ENCODE measurements around the gene PDLIM5.
A peak's percentile ranks its signal among the peaks of the same experiment; 100 is the strongest.

The PDLIM5 gene

GRCh38 chr4:94534401-94535312 is 82.9 kb downstream of the PDLIM5 start:
- TF ChIP-seq SP1 (IDR thresholded peaks at IDR 0.05) (no peak), SUZ12 (IDR thresholded peaks at IDR 0.05) (no peak), BHLHE40 (IDR thresholded peaks at IDR 0.05; ENCODE audit: borderline replicate concordance) (no peak), ELF4 (IDR thresholded peaks at IDR 0.05) (no peak), PKNOX1 (IDR thresholded peaks at IDR 0.05) (no peak), TARDBP (IDR thresholded peaks at IDR 0.05) (no peak)
- CTCF ChIA-PET, result no interaction called here
- DNase-seq (ENCODE audit: extremely low spot score), result no peak
- POLR2A ChIA-PET, result no interaction called here

DNA sequence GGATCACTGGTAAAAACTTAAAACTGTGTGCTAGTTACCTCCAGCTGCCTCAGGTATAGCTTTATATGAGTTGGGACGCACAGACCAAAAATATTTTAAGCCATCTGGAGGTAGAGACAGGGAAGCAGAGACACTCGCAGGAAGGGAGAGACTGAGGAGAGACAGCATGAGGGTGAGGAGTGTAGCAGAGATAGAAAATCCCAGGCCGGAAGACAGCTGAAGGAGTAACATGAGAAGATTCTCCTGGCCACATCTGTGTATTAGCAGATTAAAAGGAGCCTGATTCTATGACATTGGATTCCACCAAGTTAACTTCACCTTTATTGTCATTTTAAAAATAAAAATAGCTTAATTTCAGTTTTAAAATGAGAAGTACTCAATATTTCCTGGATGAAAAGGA is 84.3 kb downstream of the PDLIM5 start:
- DNase-seq (ENCODE audit: extremely low spot score), result no peak
- ChIA-PET POLR2A (no interaction called here), CTCF (no interaction called here)
- TF ChIP-seq TARDBP (IDR thresholded peaks at IDR 0.05), result no peak
- no peak for TF ChIP-seq CTBP1 (IDR thresholded peaks at IDR 0.05; ENCODE audit: borderline replicate concordance)

- POLR2A ChIA-PET, result no interaction called here
- TF ChIP-seq SUZ12 (IDR thresholded peaks at IDR 0.05), result no peak
- TF ChIP-seq L3MBTL2 (conservative IDR thresholded peaks at IDR 0.05), result no peak
- TF ChIP-seq CTBP1 (IDR thresholded peaks at IDR 0.05; ENCODE audit: borderline replicate concordance), result no peak
- TF ChIP-seq ARNT (IDR thresholded peaks at IDR 0.05), result no peak
- TF ChIP-seq NFRKB (IDR thresholded peaks at IDR 0.05), result no peak
- TF ChIP-seq FOXM1 (IDR thresholded peaks at IDR 0.05; ENCODE audit: borderline replicate concordance), result no peak
- TF ChIP-seq FOXK2 (IDR thresholded peaks at IDR 0.05), result no peak
- TF ChIP-seq BHLHE40 (IDR thresholded peaks at IDR 0.05; ENCODE audit: borderline replicate concordance), result no peak
- no peak for TF ChIP-seq TARDBP (IDR thresholded peaks at IDR 0.05)
- DNase-seq (ENCODE audit: extremely low spot score), result no peak
- CTCF ChIA-PET, result no interaction called here
Observed at GRCh38 chr4:94536649-94537469, 85.1 kb downstream of the PDLIM5 start.

DNA sequence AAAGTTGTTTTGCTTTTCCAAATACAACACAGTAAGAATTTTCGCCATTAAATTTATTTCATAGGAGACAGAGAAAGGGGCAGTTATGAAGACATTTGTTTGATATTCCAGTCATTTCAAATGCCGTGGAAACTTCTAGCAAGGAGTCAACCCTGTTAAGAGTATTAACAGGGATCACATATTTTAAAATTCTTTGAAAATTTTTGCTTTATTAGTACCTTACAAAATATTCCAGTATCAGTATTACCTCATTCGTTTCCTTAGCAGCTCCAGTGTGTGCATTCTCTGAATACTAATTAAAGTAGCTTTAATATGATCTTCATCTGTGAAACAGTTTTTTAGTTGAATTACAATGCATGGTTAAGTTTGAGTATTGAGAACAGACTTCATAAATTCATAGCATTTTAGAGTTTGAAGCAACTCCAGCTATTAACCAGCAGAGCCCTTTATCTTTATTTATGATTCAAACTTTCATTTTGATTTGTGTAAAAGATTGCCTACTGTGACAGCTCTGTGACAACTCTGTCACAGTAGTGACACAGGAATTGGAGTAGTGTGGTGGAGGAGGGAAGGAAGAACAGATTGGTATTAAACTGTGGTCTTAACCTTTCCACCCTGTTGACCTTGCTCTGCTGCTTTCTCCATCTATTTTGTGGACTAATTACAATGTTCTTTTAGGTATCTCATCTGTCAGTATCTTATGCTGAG is 86.3 kb downstream of the PDLIM5 start:
- DNase-seq (ENCODE audit: extremely low spot score), result no peak
- ChIA-PET POLR2A (no interaction called here), CTCF (no interaction called here)
- TF ChIP-seq ZNF384 (IDR thresholded peaks at IDR 0.05) (no peak), LEF1 (IDR thresholded peaks at IDR 0.05; ENCODE audit: borderline replicate concordance) (no peak), PKNOX1 (IDR thresholded peaks at IDR 0.05) (peak; percentile 63)

DNA sequence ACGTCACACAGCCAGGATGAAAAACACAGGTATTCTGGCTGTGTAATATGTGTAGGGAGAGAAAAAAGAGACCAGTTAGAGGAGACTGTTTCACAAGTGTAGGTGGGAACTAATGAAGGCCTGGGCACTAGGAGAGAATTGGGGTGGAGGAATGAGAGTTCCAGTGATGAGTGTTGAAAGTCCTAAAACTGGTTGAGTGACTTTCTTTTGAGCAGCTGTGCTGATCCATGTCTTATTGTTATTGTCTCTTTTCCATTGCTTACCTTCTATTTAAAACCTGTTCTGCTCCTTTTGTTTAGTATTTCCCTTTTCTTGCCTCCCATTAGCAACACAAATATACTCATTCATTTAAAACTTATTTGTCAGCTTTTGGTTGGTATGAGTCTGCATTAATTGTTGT is 88.7 kb downstream of the PDLIM5 start:
- no peak for TF ChIP-seq PKNOX1 (IDR thresholded peaks at IDR 0.05)
- TF ChIP-seq L3MBTL2 (conservative IDR thresholded peaks at IDR 0.05), result no peak
- no peak for TF ChIP-seq TARDBP (IDR thresholded peaks at IDR 0.05)
- no peak for TF ChIP-seq ARNT (IDR thresholded peaks at IDR 0.05)
- no peak for TF ChIP-seq ELF4 (IDR thresholded peaks at IDR 0.05)
- no peak for TF ChIP-seq FOXM1 (IDR thresholded peaks at IDR 0.05; ENCODE audit: borderline replicate concordance)
- TF ChIP-seq ZNF384 (IDR thresholded peaks at IDR 0.05), result no peak
- no peak for TF ChIP-seq FOXA1 (IDR thresholded peaks at IDR 0.05)
- no peak for TF ChIP-seq FOXK2 (IDR thresholded peaks at IDR 0.05)
- TF ChIP-seq HDGF (IDR thresholded peaks at IDR 0.05; ENCODE audit: borderline replicate concordance), result no peak
- TF ChIP-seq LEF1 (IDR thresholded peaks at IDR 0.05; ENCODE audit: borderline replicate concordance), result no peak
- ChIA-PET CTCF (no interaction called here), POLR2A (no interaction called here)
- DNase-seq (ENCODE audit: extremely low spot score), result no peak

DNA sequence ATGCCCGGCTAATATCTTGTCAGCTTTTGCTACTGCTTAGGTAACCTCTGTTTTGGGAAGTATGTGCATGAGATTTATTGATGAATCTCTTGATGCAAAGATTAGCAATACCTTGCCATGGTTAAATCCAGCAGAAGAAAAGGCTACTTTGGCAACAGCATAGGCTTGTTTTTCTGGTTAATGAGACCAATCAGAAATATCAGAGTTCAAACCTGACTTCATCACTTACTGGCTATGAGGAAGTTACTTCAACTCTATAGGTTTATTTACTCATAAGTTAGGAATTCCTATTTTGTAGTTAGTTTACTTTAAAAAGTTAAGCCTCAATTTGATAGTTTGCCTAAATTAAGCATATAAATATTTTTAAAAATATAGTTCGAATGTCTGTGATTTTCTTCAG is 93.1 kb downstream of the PDLIM5 start:
- DNase-seq (ENCODE audit: extremely low spot score), result no peak
- ChIA-PET POLR2A (no interaction called here), CTCF (interaction anchor here (0.7 kb wide), 1 partner anchor 178 kb away, joined by 3 read pairs; no protein-coding TSS in a partner anchor)
- no peak for TF ChIP-seq TARDBP (IDR thresholded peaks at IDR 0.05)
- no peak for TF ChIP-seq PKNOX1 (IDR thresholded peaks at IDR 0.05)
- TF ChIP-seq LEF1 (IDR thresholded peaks at IDR 0.05; ENCODE audit: borderline replicate concordance), result no peak
- TF ChIP-seq BHLHE40 (IDR thresholded peaks at IDR 0.05; ENCODE audit: borderline replicate concordance), result no peak
- TF ChIP-seq FOXA1 (IDR thresholded peaks at IDR 0.05), result no peak
- no peak for TF ChIP-seq ARNT (IDR thresholded peaks at IDR 0.05)
- TF ChIP-seq L3MBTL2 (conservative IDR thresholded peaks at IDR 0.05), result no peak
